H9 (cell line): ENCODE measurements around the gene TSPEAR. TPM values are rescaled to one million over a fixed set of nuclear protein-coding genes. Genes with fewer than 3 reads are reported as not detected.

Experiments
- DNase-seq: peaks from one replicate; pipeline ENCODE4 v3.0.0-alpha.2; 2017
- H2AFZ ChIP-seq: one replicate; pipeline ENCODE4 v1.6.1; 2013; ENCODE audit warnings: mild to moderate bottlenecking, low read length, control low read depth, moderate library complexity
- H2AK5ac ChIP-seq: 2 replicates; pipeline ENCODE4 v1.6.1; 2013; ENCODE audit warnings: low read length, control low read depth, mixed read lengths; ENCODE audit not compliant: insufficient read length
- H2BK120ac ChIP-seq: one replicate; pipeline ENCODE4 v1.6.1; 2013; ENCODE audit warnings: low read depth, mild to moderate bottlenecking, low read length, control low read depth, inconsistent platforms; ENCODE audit not compliant: poor library complexity, severe bottlenecking
- H2BK12ac ChIP-seq: 2 replicates; pipeline ENCODE4 v1.6.1; 2013; ENCODE audit warnings: low read length, control low read depth, mixed read lengths, low read depth; ENCODE audit not compliant: insufficient read length
- H2BK15ac ChIP-seq: 2 replicates; pipeline ENCODE4 v1.6.1; 2013; ENCODE audit warnings: low read depth, low read length, control low read depth
- H2BK20ac ChIP-seq: one replicate; pipeline ENCODE4 v1.6.1; 2013; ENCODE audit warnings: low read depth, mild to moderate bottlenecking, low read length, control low read depth, inconsistent platforms; ENCODE audit not compliant: poor library complexity, severe bottlenecking
- H2BK5ac ChIP-seq: 2 replicates; pipeline ENCODE4 v1.6.1; 2013; ENCODE audit warnings: low read length, control low read depth, mixed read lengths; ENCODE audit not compliant: insufficient read length
- H3K14ac ChIP-seq: 2 replicates; pipeline ENCODE4 v1.6.1; 2013; ENCODE audit warnings: low read length, control low read depth; ENCODE audit not compliant: insufficient read depth
- H3K18ac ChIP-seq: 2 replicates; pipeline ENCODE4 v1.6.1; 2013; ENCODE audit warnings: low read depth, mild to moderate bottlenecking, mixed read lengths, low read length, control low read depth; ENCODE audit not compliant: insufficient read length
- H3K23ac ChIP-seq: 2 replicates; pipeline ENCODE4 v1.6.1; 2013; ENCODE audit warnings: low read length, control low read depth, mixed read lengths, low read depth; ENCODE audit not compliant: insufficient read length
- H3K23me2 ChIP-seq: 2 replicates; pipeline ENCODE4 v1.6.1; 2013; ENCODE audit warnings: low read depth, mild to moderate bottlenecking, mixed read lengths, low read length, control low read depth; ENCODE audit not compliant: insufficient read length, poor library complexity, severe bottlenecking
- H3K27ac ChIP-seq: 2 replicates; pipeline ENCODE4 v1.5.1; 2013; ENCODE audit warnings: low read length, control low read depth, mixed read lengths, low read depth; ENCODE audit not compliant: insufficient read length
- H3K27me3 ChIP-seq: 2 replicates; pipeline ENCODE4 v1.6.1; 2013; ENCODE audit warnings: low read length, control low read depth, inconsistent platforms; ENCODE audit not compliant: insufficient read depth
- H3K4ac ChIP-seq: 2 replicates; pipeline ENCODE4 v1.6.1; 2013; ENCODE audit warnings: low read depth, mild to moderate bottlenecking, control low read depth, inconsistent platforms, low read length, moderate library complexity
- H3K4me1 ChIP-seq: 2 replicates; pipeline ENCODE4 v1.6.1; 2013; ENCODE audit warnings: low read length, control low read depth, inconsistent platforms; ENCODE audit not compliant: insufficient read depth
- H3K4me2 ChIP-seq: 2 replicates; pipeline ENCODE4 v1.6.1; 2013; ENCODE audit warnings: low read length, control low read depth, mixed read lengths; ENCODE audit not compliant: insufficient read length, insufficient read depth
- H3K56ac ChIP-seq: 2 replicates; pipeline ENCODE4 v1.6.1; 2013; ENCODE audit warnings: low read depth, mild to moderate bottlenecking, mixed read lengths, low read length, control low read depth; ENCODE audit not compliant: insufficient read length
- H3K79me1 ChIP-seq: 2 replicates; pipeline ENCODE4 v1.6.1; 2013; ENCODE audit warnings: low read depth, mild to moderate bottlenecking, moderate library complexity, low read length, control low read depth, inconsistent platforms; ENCODE audit not compliant: insufficient read depth, poor library complexity, severe bottlenecking
- H3K79me2 ChIP-seq: 2 replicates; pipeline ENCODE4 v1.6.1; 2013; ENCODE audit warnings: low read length, control low read depth, inconsistent platforms; ENCODE audit not compliant: insufficient read depth
- H3K9ac ChIP-seq: 2 replicates; pipeline ENCODE4 v1.6.1; 2013; ENCODE audit warnings: low read length, control low read depth, mixed read lengths; ENCODE audit not compliant: insufficient read length; ENCODE audit errors: extremely low read depth
- H3K9me3 ChIP-seq: one replicate; pipeline ENCODE4 v1.6.1; 2013; ENCODE audit warnings: low read depth, low read length, inconsistent platforms; ENCODE audit not compliant: control insufficient read depth
- H3T11ph ChIP-seq: one replicate; pipeline ENCODE4 v1.6.1; 2013; ENCODE audit warnings: mild to moderate bottlenecking, low read length, control low read depth, inconsistent platforms
- H4K20me1 ChIP-seq: one replicate; pipeline ENCODE4 v1.6.1; 2013; ENCODE audit not compliant: control insufficient read depth, insufficient read length, insufficient read depth
- H4K5ac ChIP-seq: 2 replicates; pipeline ENCODE4 v1.6.1; 2013; ENCODE audit warnings: low read depth, mild to moderate bottlenecking, mixed read lengths, low read length, control low read depth; ENCODE audit not compliant: insufficient read length
- H4K8ac ChIP-seq: replicated peaks from 2 replicates; pipeline ENCODE4 v1.6.1; 2013; ENCODE audit warnings: low read length, control low read depth, mixed read lengths, low read depth; ENCODE audit not compliant: insufficient read length
- H4K91ac ChIP-seq: 2 replicates; pipeline ENCODE4 v1.6.1; 2013; ENCODE audit warnings: low read depth, mild to moderate bottlenecking, moderate library complexity, mixed read lengths, low read length, control low read depth; ENCODE audit not compliant: insufficient read length
- H3K27ac Mint-ChIP-seq, 3 experiments: 2 replicates in 2 of 3; 3 replicates in 1 of 3; pipeline ENCODE4 v1.8.0; 2020 to 2021; ENCODE audit warnings: mixed read lengths in 3 of 3, mild to moderate bottlenecking in 1 of 3, moderate library complexity in 1 of 3
- H3K27me3 Mint-ChIP-seq: 2 replicates; pipeline ENCODE4 v1.8.0; 2021; ENCODE audit warnings: low read depth, mild to moderate bottlenecking, moderate library complexity, mixed read lengths
- H3K36me3 Mint-ChIP-seq, 3 experiments: 2 replicates in 2 of 3; 3 replicates in 1 of 3; pipeline ENCODE4 v1.8.0; 2020 to 2021; ENCODE audit warnings: low read depth in 3 of 3, mixed read lengths in 3 of 3; ENCODE audit not compliant: insufficient read depth in 1 of 3
- H3K4me1 Mint-ChIP-seq, 2 experiments: 2 replicates each; pipeline ENCODE4 v1.8.0; 2020; ENCODE audit warnings: mixed read lengths in 2 of 2
- H3K4me3 Mint-ChIP-seq, 2 experiments: 2 replicates in 1 of 2; 3 replicates in 1 of 2; pipeline ENCODE4 v1.8.0; 2020 to 2021; ENCODE audit warnings: mild to moderate bottlenecking in 2 of 2, mixed read lengths in 2 of 2, moderate library complexity in 1 of 2
- H3K9me3 Mint-ChIP-seq, 2 experiments: 2 replicates in 1 of 2; 3 replicates in 1 of 2; pipeline ENCODE4 v1.8.0; 2020; ENCODE audit warnings: mild to moderate bottlenecking in 2 of 2, mixed read lengths in 2 of 2, moderate library complexity in 1 of 2
- CTCF ChIP-seq: fragments of 200-600 bp; sonication (generic); conservative IDR thresholded peaks from 3 replicates; pipeline ENCODE4 v1.8.0; 2021; ENCODE audit warnings: antibody characterized with exemption, mild to moderate bottlenecking
- WGBS: extraction: QIAGEN DNeasy Blood & Tissue Kit; methylation state at CpG from one replicate; pipeline ENCODE4 v1.1.7; 2013; ENCODE audit warnings: missing lambda C conversion rate, low lambda C conversion rate, mixed read lengths; ENCODE audit not compliant: insufficient read length; ENCODE audit errors: extremely low coverage; 5-methylcytosine and 5-hydroxymethylcytosine counted together
- total RNA-seq: library from RNA; stranded (reverse); gene quantifications from 2 replicates; pipeline ENCODE4 v1.2.1, GENCODE V29; 2021

The TSPEAR gene
- total RNA-seq, 1 experiment from 2014 or later = 1.3 TPM

GRCh38 chr21:44753357-44753756 is 42.0 kb upstream of the TSPEAR start:
- H4K5ac ChIP-seq = no peak overlapping the region
- Mint-ChIP-seq H3K36me3 (peaks cover 5 to 15% (median 14%) of the 10 kb centered on the region in 3 experiments; a peak in 5 of 7 replicates), H3K27me3 (peaks cover 18% of the 10 kb centered on the region), H3K9me3 (peaks cover 0 to 11% of the 10 kb centered on the region in 2 experiments; a peak in 4 of 5 replicates), H3K27ac (no peak overlapping the region), H3K4me1 (peaks cover 20 to 35% of the 10 kb centered on the region in 2 experiments), H3K4me3 (no peak overlapping the region)
- no peak overlapping the region for H2BK5ac ChIP-seq
- H3K79me2 ChIP-seq = no peaks in the 10 kb centered on the region
- no peak overlapping the region for H3K18ac ChIP-seq
- no peaks in the 10 kb centered on the region for H3K79me1 ChIP-seq
- H4K20me1 ChIP-seq = no peaks in the 10 kb centered on the region
- H3K27ac ChIP-seq = no peak overlapping the region
- no peak overlapping the region for H4K8ac ChIP-seq
- H2BK120ac ChIP-seq = no peak overlapping the region
- H3K9me3 ChIP-seq = no peaks in the 10 kb centered on the region
- no peak overlapping the region for H3K23ac ChIP-seq
- H2BK15ac ChIP-seq = no peak overlapping the region
- H3K56ac ChIP-seq = no peak overlapping the region
- no peak overlapping the region for H2AK5ac ChIP-seq
- no peak for TF ChIP-seq CTCF
- no peak overlapping the region for H3T11ph ChIP-seq
- H3K23me2 ChIP-seq = peaks cover 5% of the 10 kb centered on the region
- no CpG with 5 or more reads among the region's 19 CpGs for WGBS
- peaks cover 3% of the 10 kb centered on the region; the same call in 1 of the 2 replicates for H3K4me1 ChIP-seq
- peak; percentile 25 for DNase-seq
- no peaks in the 10 kb centered on the region for H3K27me3 ChIP-seq
- H2AFZ ChIP-seq = no peak overlapping the region
- no peak overlapping the region for H3K14ac ChIP-seq
- H4K91ac ChIP-seq = no peak overlapping the region
- no peak overlapping the region for H3K9ac ChIP-seq
- H3K4me2 ChIP-seq = no peak overlapping the region
- H2BK20ac ChIP-seq = no peak overlapping the region
- no peak overlapping the region for H2BK12ac ChIP-seq
- no peak overlapping the region for H3K4ac ChIP-seq
